Loucy (cell line): ENCODE measurements around the gene IL36G.

ENCODE experiments used
- H2AFZ ChIP-seq: fragments of 200-600 bp; sonication (generic); 2 replicates; pipeline ENCODE4 v1.6.0; 2016; ENCODE audit warnings: antibody characterized with exemption, mild to moderate bottlenecking, low read length, moderate library complexity
- H3F3A ChIP-seq: fragments of 200-600 bp; 2 replicates; pipeline ENCODE4 v1.6.0; 2016; ENCODE audit warnings: antibody characterized with exemption, low read depth, mild to moderate bottlenecking
- H3K27me3 ChIP-seq: fragments of 200-600 bp; sonication (generic); 2 replicates; pipeline ENCODE4 v1.6.1; 2014; ENCODE audit warnings: low read length, mild to moderate bottlenecking; ENCODE audit not compliant: insufficient read depth, poor library complexity, severe bottlenecking
- H3K36me3 ChIP-seq: fragments of 200-600 bp; sonication (generic); 2 replicates; pipeline ENCODE4 v1.6.1; 2016; ENCODE audit warnings: low read length; ENCODE audit not compliant: insufficient read depth
- H3K4me1 ChIP-seq: fragments of 200-600 bp; sonication (generic); 2 replicates; pipeline ENCODE4 v1.5.1; 2014; ENCODE audit warnings: low read length, mild to moderate bottlenecking; ENCODE audit not compliant: insufficient read depth, poor library complexity, severe bottlenecking
- H3K4me2 ChIP-seq: fragments of 200-600 bp; sonication (generic); 2 replicates; pipeline ENCODE4 v1.6.0; 2014; ENCODE audit warnings: antibody characterized with exemption, low read length, low read depth, mild to moderate bottlenecking; ENCODE audit not compliant: poor library complexity, severe bottlenecking
- H3K4me3 ChIP-seq: fragments of 200-600 bp; sonication (generic); 2 replicates; pipeline ENCODE4 v1.5.1; 2014; ENCODE audit warnings: low read length, mild to moderate bottlenecking, mixed read lengths; ENCODE audit not compliant: poor library complexity, severe bottlenecking
- H3K79me2 ChIP-seq: fragments of 200-600 bp; sonication (generic); 2 replicates; pipeline ENCODE4 v1.6.1; 2014; ENCODE audit warnings: low read length; ENCODE audit not compliant: insufficient read depth
- H3K9ac ChIP-seq: fragments of 200-600 bp; sonication (generic); 2 replicates; pipeline ENCODE4 v1.6.0; 2014; ENCODE audit warnings: mild to moderate bottlenecking, low read depth, low read length, moderate library complexity; ENCODE audit not compliant: poor library complexity, severe bottlenecking
- H3K9me2 ChIP-seq: fragments of 200-600 bp; sonication (generic); replicated peaks from 2 replicates; pipeline ENCODE4 v1.6.1; 2016; ENCODE audit warnings: low read depth, low read length, mixed read lengths
- H3K9me3 ChIP-seq: fragments of 200-600 bp; sonication (generic); 2 replicates; pipeline ENCODE4 v1.6.1; 2014; ENCODE audit warnings: mild to moderate bottlenecking, antibody characterized with exemption, low read length, low read depth; ENCODE audit not compliant: insufficient read depth
- H4K20me1 ChIP-seq: fragments of 200-600 bp; sonication (generic); 2 replicates; pipeline ENCODE4 v1.6.0; 2014; ENCODE audit warnings: antibody characterized with exemption, low read length, mild to moderate bottlenecking; ENCODE audit not compliant: insufficient read depth, poor library complexity, severe bottlenecking
- CTCF ChIP-seq: fragments of 200-600 bp; sonication (generic); conservative IDR thresholded peaks from 2 replicates; pipeline ENCODE4 v1.5.1; 2014; ENCODE audit warnings: mild to moderate bottlenecking, antibody characterized with exemption, low read length
- EZH2phosphoT487 ChIP-seq: fragments of 200-600 bp; IDR thresholded peaks from 2 replicates; pipeline ENCODE4 v1.6.1; 2018; ENCODE audit warnings: antibody characterized with exemption, mild to moderate bottlenecking, moderate library complexity, borderline replicate concordance

IL36G gene

GRCh38 chr2:113027691-113028090 is 49.9 kb downstream of the IL36G start:
- no peaks in the 10 kb centered on the region for H3K79me2 ChIP-seq
- H4K20me1 ChIP-seq: no peaks in the 10 kb centered on the region
- H3K4me2 ChIP-seq: no peak overlapping the region
- H3K4me3 ChIP-seq: no peak overlapping the region
- no peaks in the 10 kb centered on the region for H3K4me1 ChIP-seq
- H3F3A ChIP-seq: no peaks in the 10 kb centered on the region
- H3K27me3 ChIP-seq: peaks cover 43% of the 10 kb centered on the region
- H2AFZ ChIP-seq: no peak overlapping the region
- H3K36me3 ChIP-seq: no peaks in the 10 kb centered on the region
- H3K9ac ChIP-seq: no peak overlapping the region
- no peak for TF ChIP-seq CTCF
- no peak for TF ChIP-seq EZH2phosphoT487
- H3K9me2 ChIP-seq: no peaks in the 10 kb centered on the region
- H3K9me3 ChIP-seq: no peaks in the 10 kb centered on the region

- Histone ChIP-seq H3K79me2 (no peaks in the 10 kb centered on the region), H3K4me3 (no peak overlapping the region), H2AFZ (no peak overlapping the region), H3K4me1 (no peaks in the 10 kb centered on the region), H3K9me3 (no peaks in the 10 kb centered on the region), H3F3A (no peaks in the 10 kb centered on the region), H4K20me1 (no peaks in the 10 kb centered on the region), H3K36me3 (no peaks in the 10 kb centered on the region), H3K9me2 (no peaks in the 10 kb centered on the region), H3K27me3 (peaks cover 43% of the 10 kb centered on the region), H3K9ac (no peak overlapping the region), H3K4me2 (no peak overlapping the region)
- TF ChIP-seq EZH2phosphoT487: no peak
- no peak for TF ChIP-seq CTCF
Measured at GRCh38 chr2:113028112-113028511, 50.3 kb downstream of the IL36G start.

- H2AFZ ChIP-seq: no peak overlapping the region
- H3K4me1 ChIP-seq: no peaks in the 10 kb centered on the region
- no peaks in the 10 kb centered on the region for H4K20me1 ChIP-seq
- H3K9me2 ChIP-seq: no peaks in the 10 kb centered on the region
- H3K9me3 ChIP-seq: no peaks in the 10 kb centered on the region
- TF ChIP-seq EZH2phosphoT487 (no peak), CTCF (no peak)
- H3K4me3 ChIP-seq: no peak overlapping the region
- no peaks in the 10 kb centered on the region for H3K36me3 ChIP-seq
- no peak overlapping the region for H3K4me2 ChIP-seq
- no peaks in the 10 kb centered on the region for H3F3A ChIP-seq
- H3K79me2 ChIP-seq: no peaks in the 10 kb centered on the region
- H3K9ac ChIP-seq: no peak overlapping the region
- H3K27me3 ChIP-seq: peaks cover 12% of the 10 kb centered on the region
Measured at GRCh38 chr2:113032737-113033136, 54.9 kb downstream of the IL36G start.
